Measurements from ENCODE around the gene ZYX.

ZYX gene, protein sequence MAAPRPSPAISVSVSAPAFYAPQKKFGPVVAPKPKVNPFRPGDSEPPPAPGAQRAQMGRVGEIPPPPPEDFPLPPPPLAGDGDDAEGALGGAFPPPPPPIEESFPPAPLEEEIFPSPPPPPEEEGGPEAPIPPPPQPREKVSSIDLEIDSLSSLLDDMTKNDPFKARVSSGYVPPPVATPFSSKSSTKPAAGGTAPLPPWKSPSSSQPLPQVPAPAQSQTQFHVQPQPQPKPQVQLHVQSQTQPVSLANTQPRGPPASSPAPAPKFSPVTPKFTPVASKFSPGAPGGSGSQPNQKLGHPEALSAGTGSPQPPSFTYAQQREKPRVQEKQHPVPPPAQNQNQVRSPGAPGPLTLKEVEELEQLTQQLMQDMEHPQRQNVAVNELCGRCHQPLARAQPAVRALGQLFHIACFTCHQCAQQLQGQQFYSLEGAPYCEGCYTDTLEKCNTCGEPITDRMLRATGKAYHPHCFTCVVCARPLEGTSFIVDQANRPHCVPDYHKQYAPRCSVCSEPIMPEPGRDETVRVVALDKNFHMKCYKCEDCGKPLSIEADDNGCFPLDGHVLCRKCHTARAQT

DNA sequence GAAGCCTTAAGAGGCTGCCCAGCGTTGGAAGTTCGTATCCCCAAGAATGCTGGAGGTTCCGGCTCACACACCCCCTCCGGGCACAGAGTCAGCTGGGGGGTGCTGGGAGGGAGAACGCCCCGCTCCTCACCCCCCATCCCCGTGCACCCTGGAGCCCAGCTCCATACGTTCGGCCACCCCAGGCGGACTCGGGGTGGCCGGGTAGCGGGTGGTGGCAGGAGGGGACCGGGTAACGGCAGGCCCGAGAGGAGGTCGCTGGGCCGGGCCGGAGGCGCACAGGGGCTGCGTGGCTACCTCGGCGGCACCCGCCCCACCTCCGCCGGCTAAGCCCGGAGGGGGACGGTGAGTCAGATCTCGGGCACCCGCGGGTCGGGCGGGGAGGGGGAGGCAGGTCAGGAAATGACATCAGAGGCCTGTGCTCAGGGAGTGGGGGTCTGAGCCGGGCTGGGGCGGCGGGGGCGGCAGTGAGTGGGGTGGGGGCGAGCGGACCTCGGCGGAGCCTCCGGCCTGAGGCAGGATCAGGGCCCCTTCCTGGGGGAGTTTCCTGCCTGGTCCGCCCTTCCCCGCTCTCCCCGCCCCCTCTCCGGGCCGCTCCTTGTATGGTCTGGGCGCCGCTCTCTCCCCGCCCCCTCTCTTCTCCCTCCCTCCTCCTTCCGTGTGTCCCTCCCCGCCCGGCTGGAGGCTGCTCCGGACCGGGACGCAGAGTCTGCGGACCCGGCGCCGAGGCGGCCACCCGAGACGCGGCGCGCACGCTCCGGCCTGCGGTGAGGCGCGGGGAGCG is at the start of gene ZYX:
Gene ZYX (plus strand): TSS at position 700 of the 781 bp plus-strand sequence. CDS start 227 bp downstream, outside the sequence.
- DNase-seq = peak; percentile 74 to 77

DNA sequence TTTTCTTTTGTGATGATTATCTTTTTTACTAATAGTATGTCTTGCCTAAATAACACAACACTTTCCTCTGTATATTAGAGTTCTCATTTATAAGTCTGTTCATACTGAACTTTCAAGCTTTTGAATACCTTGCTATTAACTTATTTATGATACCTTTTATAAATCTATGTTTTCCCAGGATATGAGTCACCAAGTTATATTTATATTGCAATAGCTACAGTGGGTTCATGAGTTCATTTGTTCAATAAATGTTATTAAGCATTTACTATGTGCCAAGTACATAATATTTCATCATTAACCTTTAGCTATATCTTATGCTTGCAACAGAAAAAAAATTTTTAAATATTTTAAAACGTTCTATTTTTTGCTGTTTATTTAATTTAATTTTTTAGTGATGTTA is 46.9 kb upstream of the ZYX start:
- DNase-seq = no peak

DNA sequence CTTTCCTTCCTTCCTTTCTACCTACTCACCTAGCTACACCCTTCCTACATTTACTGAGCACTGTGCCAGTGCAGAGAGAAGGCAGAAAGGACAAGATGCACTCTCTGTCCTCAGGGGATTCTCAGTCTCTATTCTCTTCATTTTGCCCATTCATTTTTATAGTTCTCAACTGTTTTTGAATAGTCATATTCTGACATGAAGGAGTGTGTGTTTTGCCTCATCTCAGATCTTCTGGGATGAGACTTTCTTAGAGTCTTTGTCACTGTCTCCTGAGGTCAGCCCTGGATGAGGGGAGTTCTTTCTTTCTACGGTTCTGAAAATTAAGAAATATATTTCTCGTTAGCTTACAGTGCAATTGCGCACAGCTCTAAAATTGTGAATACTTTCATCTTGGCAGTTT is 43.9 kb upstream of the ZYX start:
- DNase-seq = no peak

DNA sequence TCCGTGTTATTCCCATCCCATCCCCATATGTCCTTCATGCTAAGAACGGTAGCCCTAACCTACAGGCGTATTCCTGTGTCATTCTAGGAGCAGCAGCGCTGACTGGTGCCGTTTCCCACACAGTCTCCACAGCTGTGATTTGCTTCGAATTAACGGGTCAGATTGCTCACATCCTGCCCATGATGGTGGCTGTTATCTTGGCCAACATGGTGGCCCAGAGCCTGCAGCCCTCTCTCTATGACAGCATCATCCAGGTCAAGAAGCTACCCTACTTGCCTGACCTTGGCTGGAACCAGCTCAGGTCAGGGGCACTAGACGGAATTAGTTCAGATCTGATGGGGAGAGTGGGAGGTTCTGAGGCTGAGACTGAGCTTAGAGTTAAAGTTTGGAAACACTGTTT is 39.3 kb upstream of the ZYX start:
- DNase-seq = no peak

DNA sequence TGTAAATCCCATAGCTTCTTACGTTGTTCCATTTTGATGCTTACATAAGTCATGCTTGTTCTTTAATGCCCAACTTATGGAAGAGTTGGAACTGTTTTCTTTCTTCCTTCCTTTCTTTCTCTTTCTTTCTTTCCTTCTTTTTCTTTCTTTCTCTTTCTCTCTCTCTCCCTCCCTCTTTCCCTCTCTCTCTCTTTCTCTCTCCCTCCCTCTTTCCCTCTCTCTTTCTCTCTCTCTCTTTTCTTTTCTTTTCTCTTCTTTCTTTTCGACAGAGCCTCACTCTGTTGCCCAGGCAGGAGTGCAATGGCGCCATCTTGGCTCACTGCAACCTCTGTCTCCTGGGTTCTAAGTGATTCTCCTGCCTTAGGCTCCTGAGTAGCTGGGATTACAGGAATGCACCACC is 37.5 kb upstream of the ZYX start:
- no peak for DNase-seq

DNA sequence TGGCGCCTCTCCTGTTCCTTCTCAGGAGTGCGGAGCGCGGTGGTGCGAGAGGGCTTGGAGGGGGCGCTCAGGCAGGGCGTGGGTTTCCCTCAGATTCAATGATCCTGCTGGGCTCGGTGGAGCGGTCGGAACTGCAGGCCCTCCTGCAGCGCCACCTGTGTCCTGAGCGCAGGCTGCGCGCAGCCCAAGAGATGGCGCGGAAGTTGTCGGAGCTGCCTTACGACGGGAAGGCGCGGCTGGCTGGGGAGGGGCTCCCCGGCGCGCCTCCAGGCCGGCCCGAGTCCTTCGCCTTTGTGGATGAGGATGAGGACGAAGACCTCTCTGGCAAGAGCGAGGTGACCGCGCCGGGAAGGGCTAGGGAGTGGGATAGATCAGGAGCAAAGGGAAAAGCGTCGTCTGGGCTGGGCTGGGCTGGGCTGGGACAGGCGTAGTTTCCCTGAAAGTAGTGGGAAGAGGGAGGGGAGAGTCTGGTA is 35.7 kb upstream of the ZYX start:
- DNase-seq = peak; percentile 51 to 61

DNA sequence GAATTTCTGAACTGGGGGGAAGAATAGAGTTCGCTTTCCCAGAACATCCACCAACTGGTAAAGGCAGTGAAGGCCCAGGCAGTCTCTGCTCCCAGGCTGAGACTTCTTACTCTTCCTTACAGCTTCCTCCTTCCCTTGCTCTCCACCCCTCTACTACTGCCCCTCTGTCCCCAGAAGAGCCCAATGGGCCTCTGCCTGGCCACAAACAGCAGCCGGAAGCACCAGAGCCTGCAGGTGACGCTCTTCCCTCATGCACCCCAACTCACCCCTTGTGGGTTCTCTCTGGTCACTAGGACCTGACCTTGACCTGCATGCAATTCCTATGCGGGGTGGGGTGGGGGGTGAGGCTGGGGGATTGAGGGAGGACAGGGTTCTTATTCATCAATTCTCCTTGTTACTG is 35.1 kb upstream of the ZYX start:
- no peak for DNase-seq

DNA sequence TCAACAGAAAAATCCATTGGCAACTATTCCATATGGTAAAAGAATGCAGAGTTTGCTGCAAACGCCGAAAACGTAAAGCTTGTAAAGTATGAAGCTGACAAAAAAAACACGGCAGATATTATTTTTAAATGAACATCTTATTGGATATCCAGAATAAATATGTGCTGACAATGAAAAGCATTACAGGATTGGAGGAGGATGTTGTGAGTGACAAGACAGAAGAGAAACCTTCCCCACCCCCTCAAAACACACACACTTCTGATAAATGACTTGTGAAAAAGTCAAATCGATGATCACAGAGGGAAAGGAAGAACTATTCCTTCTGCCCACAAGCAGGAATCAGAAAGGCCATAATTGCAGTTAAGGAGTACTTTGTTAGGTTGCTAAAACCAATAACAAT is 33.2 kb upstream of the ZYX start:
- no peak for DNase-seq

DNA sequence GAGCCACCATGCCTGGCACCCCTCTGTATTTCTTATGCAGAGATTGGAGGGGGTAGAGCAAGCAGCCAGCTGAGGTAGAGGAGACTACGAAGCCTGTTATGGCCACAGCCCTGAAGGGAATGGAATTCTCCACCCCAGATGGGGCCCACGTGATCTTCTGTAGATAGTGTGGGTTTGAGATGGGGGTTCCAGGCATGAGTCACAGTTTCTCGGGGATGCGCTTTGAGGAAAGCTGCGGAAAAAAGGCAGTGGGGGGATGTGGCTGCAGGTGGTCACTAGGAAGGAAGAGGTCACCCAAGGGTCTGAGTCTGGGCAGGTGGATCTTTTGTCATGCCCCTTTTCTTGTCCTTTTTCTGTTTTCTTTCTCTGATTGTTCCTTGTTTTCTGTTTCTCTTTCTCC is 30.1 kb upstream of the ZYX start:
- DNase-seq = no peak

DNA sequence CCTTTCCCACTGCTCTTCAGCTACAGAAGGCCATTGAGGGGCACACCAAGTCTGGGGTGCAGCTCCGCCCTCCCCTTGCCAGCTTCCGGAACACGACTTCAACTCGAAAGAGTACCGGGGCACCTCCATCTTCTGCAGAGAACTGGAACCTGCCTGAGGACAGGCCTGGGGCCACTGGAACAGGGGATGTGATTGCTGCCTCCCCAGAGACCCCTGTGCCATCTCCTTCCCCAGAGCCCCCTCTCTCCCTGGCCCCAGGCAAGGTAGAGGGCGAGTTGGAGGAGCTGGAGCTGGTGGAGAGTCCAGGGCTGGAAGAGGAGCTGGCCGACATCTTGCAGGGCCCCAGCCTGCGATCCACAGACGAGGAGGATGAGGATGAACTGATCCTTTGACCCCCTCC is 29.6 kb upstream of the ZYX start:
- no peak for DNase-seq

DNA sequence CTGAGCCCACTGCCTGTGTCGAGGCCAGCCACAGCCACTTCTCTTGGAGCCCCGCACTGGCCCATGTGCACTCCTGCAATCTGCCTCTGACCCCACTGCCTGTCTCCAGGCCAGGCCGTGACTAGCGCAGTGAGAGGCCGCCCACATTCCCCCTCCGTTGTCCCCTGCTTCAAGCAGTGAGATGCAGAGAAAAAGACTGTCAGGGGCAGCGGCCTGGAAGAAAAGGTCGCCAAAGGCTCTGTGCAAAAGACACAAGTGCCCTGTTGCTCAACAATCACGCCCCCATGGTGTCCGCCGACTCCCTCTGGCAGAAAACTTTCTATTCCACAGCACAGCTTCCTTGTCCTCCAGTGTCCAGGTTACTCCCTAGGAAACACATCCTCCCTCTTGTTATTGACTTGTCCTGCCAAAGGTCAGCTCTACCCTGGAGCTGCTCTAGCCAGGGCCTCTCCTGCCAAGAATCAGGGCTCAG is 28.6 kb upstream of the ZYX start:
- no peak for DNase-seq

DNA sequence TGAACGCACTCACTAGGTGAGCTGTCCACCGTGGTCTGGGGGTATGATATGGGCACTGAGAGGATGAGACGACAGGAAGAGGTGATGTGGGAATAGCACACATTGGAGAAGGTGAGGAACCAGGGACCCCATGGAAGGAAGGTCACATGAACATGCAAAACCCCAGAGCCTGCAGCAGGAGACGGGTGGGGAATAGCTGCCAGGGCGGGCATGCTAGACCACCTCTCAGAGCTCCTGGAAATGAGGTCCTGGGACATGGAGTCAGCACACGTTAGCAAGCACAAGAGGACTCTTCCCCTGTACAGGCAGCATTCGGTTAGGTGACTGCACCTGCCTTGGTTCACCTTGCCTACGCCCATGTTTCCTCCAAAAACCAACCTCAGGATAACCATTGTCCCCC is 26.8 kb upstream of the ZYX start:
- no peak for DNase-seq

DNA sequence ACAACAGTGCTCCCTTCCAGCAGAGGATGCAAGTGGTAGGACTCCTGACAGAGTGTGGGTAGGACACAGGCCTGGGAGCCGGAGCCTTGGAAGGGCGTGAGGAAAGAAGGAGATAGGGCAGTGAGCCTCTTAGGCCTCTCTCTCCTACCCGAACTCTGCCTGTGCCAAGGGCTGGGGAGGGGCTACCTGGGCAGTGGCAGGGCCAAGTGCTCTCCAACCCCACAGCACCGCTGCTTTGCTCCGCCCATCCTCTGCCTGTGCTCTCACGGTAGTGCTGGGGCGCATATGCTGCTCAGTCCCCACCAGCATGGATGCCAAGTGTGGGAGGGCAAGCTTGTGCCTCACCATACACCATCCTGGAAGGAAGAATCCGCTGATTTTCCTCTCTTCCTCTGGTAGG is 26.2 kb upstream of the ZYX start:
- DNase-seq = no peak

DNA sequence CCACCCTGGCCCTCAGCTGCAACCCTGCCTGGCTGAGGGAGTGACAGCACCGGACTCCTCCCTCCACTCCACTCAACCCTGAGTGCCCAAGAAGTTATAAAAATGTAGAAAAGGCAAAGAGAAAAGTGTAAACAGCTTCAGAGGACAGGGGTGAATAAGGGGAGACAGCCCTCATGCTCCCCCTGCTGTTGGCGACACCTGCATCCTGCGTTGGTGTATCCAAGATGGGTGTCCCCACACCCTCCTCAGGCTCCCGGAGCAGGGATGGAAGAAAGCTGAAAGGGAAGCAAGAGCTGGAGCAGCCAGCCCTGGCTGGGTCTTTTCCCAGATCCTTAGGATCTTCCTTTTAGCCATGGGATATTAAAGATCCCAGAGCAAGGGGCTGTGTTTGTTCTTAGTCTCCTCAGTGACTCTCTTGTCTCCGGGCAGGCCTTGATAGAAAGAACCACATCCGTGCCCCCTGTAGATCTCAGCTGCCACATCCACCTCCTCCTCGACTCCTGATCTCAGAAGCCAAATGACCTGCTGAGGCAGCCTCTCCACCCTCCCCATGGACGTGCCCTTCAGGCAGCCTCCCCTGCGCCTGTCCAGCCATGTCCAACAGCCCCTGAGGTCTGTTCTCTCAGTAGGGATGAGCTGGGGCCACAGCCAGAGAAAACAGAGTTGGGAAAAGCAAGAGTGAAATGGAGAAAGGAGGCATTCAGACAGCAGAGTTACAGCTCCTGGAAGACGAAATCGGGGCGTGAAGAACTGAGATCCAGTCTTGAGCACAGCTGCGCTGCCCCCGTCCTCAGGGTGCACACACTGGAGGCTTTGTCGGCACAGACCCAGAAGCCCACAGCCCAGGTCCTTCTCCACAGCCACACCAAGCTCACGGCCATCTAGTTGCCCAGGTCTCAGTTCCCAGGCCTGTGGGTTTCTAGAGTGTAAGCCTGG is 25.4 kb upstream of the ZYX start:
- no peak for DNase-seq

DNA sequence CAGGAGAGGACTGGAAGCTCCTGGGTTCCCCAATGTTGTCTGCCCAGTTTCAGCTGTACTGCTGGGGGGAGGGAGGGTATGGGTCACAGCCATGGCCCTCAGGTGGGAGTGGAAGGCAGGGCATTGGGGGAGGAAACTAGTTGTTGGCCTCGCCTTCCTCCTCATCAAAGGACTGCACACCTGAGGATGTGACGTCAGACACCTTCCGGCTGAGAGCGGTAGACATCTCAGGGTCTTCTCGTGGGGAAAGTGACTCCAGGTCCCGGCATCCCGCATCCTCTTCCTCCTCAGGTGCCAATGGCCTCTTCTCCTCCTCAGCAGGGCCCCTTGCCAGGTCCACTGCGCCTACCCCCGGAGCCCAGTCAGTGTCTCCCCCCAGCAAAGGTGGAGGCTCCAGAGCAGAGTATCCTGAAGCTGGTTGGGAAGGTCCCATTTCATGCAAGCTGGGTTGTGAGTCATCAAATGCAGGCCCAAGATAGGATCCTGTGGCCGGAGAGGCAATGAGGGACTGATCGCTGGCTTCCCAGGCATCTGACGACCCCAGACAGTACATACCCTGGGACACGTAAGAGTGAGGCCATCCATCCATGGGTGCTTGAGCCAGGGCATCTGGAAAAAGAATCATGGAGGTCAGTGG is 24.6 kb upstream of the ZYX start:
- no peak for DNase-seq

DNA sequence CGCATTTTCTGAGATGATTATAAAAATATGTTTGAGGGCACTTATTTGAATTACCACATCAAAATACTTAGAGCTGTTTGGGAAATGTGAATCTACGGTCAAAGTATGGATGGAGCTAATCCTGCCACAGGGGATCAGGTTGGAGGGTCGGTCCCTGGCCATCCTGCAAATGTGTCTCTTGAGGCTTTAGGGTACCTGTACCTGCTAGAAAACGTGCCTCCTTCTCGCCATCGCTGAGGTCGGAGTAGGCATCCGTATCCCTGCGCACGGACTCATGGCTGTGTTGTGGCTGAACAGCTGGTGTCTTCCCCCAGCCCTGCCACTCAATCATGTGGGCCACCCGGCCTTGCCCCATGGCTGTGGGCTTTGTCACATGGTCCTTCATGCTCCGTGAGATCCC is 22.5 kb upstream of the ZYX start:
- no peak for DNase-seq

DNA sequence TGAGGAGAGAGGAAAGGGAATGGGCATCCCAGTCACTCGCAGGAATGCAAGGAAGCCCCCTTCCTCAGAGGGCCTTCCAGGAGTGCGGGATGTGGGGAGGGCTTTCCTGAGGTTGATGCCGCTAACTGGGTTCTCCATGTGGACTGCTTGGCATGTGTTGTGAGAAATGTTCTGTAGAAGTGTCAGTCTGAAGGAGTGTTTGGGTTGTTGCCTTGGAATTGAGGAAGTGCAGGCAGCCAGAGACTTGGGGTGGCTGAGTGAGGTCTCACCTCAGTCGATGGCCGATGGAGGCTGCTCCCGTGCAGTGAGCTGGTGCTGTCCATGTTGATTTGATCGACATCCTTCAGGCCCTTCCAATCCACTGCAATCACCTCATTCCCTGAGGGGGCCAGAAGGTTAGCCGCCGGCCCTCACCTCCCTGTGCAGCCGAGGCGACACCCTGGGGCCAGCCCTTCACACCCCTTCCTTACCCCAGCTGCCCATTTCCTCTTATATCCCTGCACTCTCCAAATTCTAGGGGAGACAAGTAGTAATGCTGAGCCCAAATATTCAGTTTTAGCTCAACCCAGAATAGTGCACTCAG is 21.3 kb upstream of the ZYX start:
- DNase-seq = no peak

DNA sequence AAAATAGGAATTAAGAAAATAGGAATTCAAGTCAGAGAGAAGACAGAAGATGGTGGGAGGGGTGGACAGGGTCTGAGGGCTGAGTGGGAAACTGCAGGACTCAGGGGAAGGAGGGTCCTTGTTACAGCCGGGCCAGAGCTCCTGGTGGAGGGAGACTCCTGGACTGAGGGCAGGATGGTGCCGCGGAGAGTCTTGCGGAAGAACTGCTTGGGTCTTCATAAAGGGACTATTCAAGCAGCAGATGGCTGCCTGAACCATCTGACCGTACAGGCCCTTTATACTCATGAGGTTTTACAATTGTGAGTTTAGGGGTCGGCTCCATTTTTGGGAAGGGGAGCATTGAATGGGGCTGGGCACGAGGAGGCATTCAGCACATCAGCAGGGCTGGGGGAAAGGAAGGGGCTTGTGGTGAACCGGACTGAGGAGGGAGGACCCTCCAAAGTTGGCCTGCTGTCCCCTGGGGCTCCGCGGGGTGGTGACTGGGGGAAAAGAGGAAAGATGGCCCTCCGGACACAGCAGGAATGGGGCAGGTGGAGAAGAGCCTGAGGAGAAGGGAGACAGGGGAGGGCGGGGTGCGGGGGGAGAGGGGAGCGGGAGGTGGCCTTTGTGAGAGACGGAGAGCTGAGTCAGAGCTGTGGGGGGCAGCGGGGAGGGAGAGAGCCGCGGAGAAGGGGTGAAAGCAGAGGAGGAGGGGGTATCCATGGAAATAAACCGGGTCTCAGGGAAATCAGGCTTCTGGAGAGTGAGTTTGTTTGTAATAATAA is 20.2 kb upstream of the ZYX start:
- DNase-seq = no peak

DNA sequence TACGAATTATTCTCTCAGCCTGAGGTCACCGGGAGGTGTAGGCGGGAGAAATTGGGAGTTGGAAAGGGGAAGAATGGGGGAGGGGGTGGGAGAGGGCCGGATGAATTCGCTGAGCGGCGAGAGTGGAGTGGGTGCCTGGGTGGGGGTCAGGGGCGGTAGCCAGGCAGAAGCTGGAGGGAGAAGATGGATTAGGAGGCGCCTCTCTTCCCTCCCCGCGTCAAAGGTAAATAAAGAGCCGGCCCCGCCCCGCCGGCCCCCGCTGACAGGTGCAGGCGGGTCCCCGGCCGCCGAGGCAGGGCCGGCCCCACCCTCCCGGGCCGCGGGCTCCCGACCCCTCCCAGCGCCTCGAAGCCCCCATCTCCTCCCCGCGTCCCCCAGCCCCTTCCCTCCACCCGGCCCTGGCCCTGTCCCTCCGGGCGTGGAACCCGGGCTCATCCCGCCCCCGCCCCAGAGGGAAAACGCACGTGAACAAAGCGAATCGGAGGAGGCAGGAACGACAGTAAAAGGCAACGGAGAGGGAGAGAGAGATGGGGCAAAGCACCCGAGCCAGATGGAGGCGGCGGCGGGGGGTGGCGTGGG is 19.5 kb upstream of the ZYX start:
- DNase-seq = no peak
